ENCODE results near the gene C2orf92.

The C2orf92 gene

DNA sequence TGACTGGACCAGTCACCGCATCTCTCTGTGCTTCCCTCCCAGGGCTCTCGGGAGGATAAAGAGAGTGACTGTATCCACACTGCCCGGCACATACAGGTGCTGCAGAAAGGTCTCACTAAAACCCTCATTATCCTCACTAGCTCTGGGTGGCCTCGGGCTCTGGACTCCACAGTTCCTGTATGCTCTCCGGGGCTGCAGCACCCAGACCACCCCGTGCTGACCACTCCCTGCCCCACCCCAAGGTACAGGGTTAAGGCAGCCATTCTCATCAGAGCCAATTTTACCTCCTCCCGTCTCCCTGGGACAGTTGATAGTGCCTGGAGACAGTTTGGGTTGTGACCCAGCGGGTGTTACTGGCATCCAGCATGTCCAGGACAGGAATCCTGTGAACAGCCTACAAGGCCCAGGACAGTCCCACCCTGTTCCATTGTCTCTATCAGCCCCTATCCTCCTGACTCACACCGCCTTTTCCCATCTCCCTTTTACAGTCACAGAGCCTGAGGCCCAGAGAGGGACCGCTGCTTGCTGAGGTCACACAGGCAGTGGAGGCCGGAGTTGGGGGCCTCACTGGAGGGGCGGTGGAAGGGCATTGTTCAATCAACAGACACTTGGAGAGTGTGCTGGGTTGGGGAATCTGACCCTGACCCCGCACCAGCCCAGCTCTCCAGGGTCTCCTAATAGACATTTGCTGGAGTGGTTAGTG lies 45.6 kb downstream of the C2orf92 start:
- Histone ChIP-seq H3F3A (ENCODE audit: insufficient read depth, low read length) (no peaks in the 10 kb centered on the region), H3K4me3 (ENCODE audit: low read length) (no peak overlapping the region)
- TF ChIP-seq EZH2phosphoT487 (IDR thresholded peaks at IDR 0.05; ENCODE audit: low read length) (no peak), EZH2 (optimal IDR thresholded peaks at IDR 0.05; ENCODE audit: low read depth, low read length) (no peak)
- TF ChIP-seq, protein P1, sequence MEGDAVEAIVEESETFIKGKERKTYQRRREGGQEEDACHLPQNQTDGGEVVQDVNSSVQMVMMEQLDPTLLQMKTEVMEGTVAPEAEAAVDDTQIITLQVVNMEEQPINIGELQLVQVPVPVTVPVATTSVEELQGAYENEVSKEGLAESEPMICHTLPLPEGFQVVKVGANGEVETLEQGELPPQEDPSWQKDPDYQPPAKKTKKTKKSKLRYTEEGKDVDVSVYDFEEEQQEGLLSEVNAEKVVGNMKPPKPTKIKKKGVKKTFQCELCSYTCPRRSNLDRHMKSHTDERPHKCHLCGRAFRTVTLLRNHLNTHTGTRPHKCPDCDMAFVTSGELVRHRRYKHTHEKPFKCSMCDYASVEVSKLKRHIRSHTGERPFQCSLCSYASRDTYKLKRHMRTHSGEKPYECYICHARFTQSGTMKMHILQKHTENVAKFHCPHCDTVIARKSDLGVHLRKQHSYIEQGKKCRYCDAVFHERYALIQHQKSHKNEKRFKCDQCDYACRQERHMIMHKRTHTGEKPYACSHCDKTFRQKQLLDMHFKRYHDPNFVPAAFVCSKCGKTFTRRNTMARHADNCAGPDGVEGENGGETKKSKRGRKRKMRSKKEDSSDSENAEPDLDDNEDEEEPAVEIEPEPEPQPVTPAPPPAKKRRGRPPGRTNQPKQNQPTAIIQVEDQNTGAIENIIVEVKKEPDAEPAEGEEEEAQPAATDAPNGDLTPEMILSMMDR (IDR thresholded peaks at IDR 0.05; ENCODE audit: low read length) = no peak

DNA sequence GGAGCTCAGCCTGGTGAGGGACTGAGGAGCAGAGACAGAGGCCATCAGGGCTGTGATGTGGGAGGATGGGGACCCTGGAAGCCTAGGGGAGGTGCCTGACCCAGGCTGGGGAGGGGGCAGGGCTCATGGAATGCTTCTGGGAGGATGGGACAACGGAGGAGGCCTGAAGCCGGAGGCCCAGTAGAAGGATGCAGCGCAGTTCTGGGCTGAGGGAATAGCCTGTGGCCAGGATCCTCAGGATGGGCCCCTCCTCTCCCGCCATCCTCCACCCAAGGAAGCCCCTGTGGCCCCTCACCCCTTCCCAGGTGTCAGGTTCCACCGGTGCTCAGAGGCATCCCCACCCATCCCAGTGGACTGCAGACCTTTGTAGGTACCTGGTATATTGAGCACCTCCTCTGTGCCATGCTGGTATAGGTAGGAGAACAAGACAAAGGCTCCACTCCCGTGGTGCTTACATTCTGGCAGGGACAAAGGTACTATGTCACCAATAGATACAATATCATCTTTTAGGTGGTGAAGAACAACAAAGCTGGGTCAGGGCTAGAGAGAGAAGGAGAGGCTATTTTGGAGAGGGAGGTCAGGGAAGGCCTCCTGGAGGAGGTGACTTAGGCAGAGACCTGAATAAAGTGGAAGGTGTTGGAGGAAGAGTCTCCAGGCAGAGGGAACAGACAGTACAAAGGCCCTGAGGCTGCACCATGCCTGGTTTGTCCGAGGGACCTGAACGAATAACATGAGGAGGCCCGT lies 46.6 kb downstream of the C2orf92 start:
- Histone ChIP-seq H3K27ac (ENCODE audit: low read length) (no peak overlapping the region), H2AFZ (ENCODE audit: low read length) (no peak overlapping the region), H3K4me1 (ENCODE audit: low read length) (peaks cover 13% of the 10 kb centered on the region), H3K4me2 (ENCODE audit: low read depth, low read length) (no peak overlapping the region), H3K9me2 (replicated peaks; ENCODE audit: insufficient read depth, low read length) (no peaks in the 10 kb centered on the region), H3F3A (ENCODE audit: insufficient read depth, low read length) (no peaks in the 10 kb centered on the region), H3K9ac (ENCODE audit: low read length) (no peak overlapping the region), H4K20me1 (ENCODE audit: insufficient read depth, low read length) (no peaks in the 10 kb centered on the region), H3K79me2 (ENCODE audit: low read length) (no peaks in the 10 kb centered on the region), H3K4me3 (ENCODE audit: low read length) (no peak overlapping the region), H3K27me3 (replicated peaks; ENCODE audit: insufficient read depth, low read length) (no peaks in the 10 kb centered on the region), H3K9me3 (replicated peaks; ENCODE audit: insufficient read depth, low read length) (no peaks in the 10 kb centered on the region), H3K36me3 (replicated peaks; ENCODE audit: insufficient read depth, low read length) (no peaks in the 10 kb centered on the region)
- TF ChIP-seq EZH2 (optimal IDR thresholded peaks at IDR 0.05; ENCODE audit: low read depth, low read length) = no peak
- no peak for TF ChIP-seq EZH2phosphoT487 (IDR thresholded peaks at IDR 0.05; ENCODE audit: low read length)
- TF ChIP-seq, protein P1 (IDR thresholded peaks at IDR 0.05; ENCODE audit: low read length) = no peak
- DNase-seq = no peak

More for the DNA sequence above, 45.6 kb downstream of the C2orf92 start:
- Histone ChIP-seq H3K9me2 (replicated peaks; ENCODE audit: insufficient read depth, low read length) (no peaks in the 10 kb centered on the region), H4K20me1 (ENCODE audit: insufficient read depth, low read length) (no peaks in the 10 kb centered on the region), H3K27ac (ENCODE audit: low read length) (no peak overlapping the region), H2AFZ (ENCODE audit: low read length) (no peak overlapping the region), H3K9ac (ENCODE audit: low read length) (no peak overlapping the region), H3K36me3 (replicated peaks; ENCODE audit: insufficient read depth, low read length) (no peaks in the 10 kb centered on the region), H3K4me1 (ENCODE audit: low read length) (peaks cover 13% of the 10 kb centered on the region), H3K79me2 (ENCODE audit: low read length) (no peaks in the 10 kb centered on the region), H3K27me3 (replicated peaks; ENCODE audit: insufficient read depth, low read length) (no peaks in the 10 kb centered on the region), H3K4me2 (ENCODE audit: low read depth, low read length) (no peak overlapping the region), H3K9me3 (replicated peaks; ENCODE audit: insufficient read depth, low read length) (no peaks in the 10 kb centered on the region)
- no peak for DNase-seq

DNA sequence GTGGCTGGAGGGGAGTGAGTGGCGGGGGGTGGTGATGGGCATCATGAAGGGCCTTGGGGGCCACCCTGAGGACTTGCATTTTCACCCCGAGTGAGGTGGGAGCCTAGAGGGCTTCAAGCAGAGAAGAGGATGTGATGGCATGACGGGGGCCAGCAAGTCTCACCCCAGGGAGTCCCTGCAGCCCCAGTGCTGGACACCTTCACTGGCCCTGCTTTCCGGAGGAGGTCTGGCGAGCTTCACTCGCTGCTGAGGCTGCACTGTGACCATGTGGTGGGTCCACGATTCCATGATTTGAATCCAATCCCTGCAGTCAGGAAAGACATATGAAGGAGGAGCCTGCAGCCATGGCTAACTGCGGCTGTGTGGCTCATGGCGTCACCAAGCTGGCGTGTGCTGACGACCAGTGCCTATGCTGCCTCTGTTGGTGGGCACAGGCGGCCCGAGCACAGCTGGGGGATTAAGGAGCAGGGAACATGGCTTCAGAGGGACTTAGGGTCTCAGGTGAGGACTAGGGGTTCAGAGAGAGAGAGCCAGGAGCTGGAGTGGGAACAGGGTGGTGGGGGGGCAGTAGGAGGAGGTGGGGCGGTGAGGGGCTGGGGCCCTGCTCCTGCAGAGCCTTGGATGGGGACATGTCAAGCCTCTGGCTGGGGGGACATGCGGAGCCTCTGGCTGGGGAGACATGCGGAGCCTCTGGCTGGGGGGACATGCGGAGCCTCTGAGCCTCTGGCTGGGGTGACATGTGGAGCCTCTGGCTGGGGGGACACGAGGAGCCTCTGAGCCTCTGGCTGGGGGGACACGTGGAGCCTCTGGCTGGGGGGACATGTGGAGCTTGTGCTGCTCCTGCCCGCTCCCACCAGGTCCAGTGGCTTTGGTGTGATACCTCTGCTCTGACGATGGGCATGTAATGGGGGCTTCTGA lies 47.4 kb downstream of the C2orf92 start:
- H3K9ac ChIP-seq (ENCODE audit: low read length) = no peak overlapping the region
- no peak overlapping the region for H3K4me2 ChIP-seq (ENCODE audit: low read depth, low read length)
- H3K4me1 ChIP-seq (ENCODE audit: low read length) = peaks cover 13% of the 10 kb centered on the region
- H3K27ac ChIP-seq (ENCODE audit: low read length) = no peak overlapping the region
- no peaks in the 10 kb centered on the region for H3K79me2 ChIP-seq (ENCODE audit: low read length)
- H3K9me2 ChIP-seq (replicated peaks; ENCODE audit: insufficient read depth, low read length) = no peaks in the 10 kb centered on the region
- TF ChIP-seq, protein P1 (IDR thresholded peaks at IDR 0.05; ENCODE audit: low read length) = no peak
- TF ChIP-seq EZH2 (optimal IDR thresholded peaks at IDR 0.05; ENCODE audit: low read depth, low read length) = no peak
- DNase-seq = no peak
- H3K27me3 ChIP-seq (replicated peaks; ENCODE audit: insufficient read depth, low read length) = no peaks in the 10 kb centered on the region
- no peaks in the 10 kb centered on the region for H4K20me1 ChIP-seq (ENCODE audit: insufficient read depth, low read length)
- no peaks in the 10 kb centered on the region for H3F3A ChIP-seq (ENCODE audit: insufficient read depth, low read length)
- H3K36me3 ChIP-seq (replicated peaks; ENCODE audit: insufficient read depth, low read length) = no peaks in the 10 kb centered on the region
- no peaks in the 10 kb centered on the region for H3K9me3 ChIP-seq (replicated peaks; ENCODE audit: insufficient read depth, low read length)
- H3K4me3 ChIP-seq (ENCODE audit: low read length) = no peak overlapping the region
- no peak overlapping the region for H2AFZ ChIP-seq (ENCODE audit: low read length)
